Neuronal stem cell (in vitro differentiated cells): ENCODE data around the gene ZBED1.

Experiments used
- DNase-seq: peaks from one replicate; pipeline ENCODE4 v3.0.0-alpha.2; 2013; ENCODE audit warnings: low spot score
- H2AFZ ChIP-seq: one replicate; pipeline ENCODE4 v1.6.1; 2013; ENCODE audit warnings: mild to moderate bottlenecking, low read length, inconsistent platforms
- H2AK5ac ChIP-seq: 2 replicates; pipeline ENCODE4 v1.6.1; 2013; ENCODE audit warnings: low read depth, mild to moderate bottlenecking, inconsistent platforms, low read length, moderate library complexity, mixed read lengths
- H2BK120ac ChIP-seq: 2 replicates; pipeline ENCODE4 v1.6.1; 2013; ENCODE audit warnings: low read depth, mild to moderate bottlenecking, inconsistent platforms, low read length, moderate library complexity, mixed read lengths
- H2BK12ac ChIP-seq: one replicate; pipeline ENCODE4 v1.6.1; 2013; ENCODE audit warnings: low read length, inconsistent platforms
- H2BK15ac ChIP-seq: 2 replicates; pipeline ENCODE4 v1.6.1; 2013; ENCODE audit warnings: mild to moderate bottlenecking, low read length, inconsistent platforms, mixed read lengths
- H2BK5ac ChIP-seq: one replicate; pipeline ENCODE4 v1.6.1; 2013; ENCODE audit warnings: inconsistent platforms, mild to moderate bottlenecking, low read length, moderate library complexity
- H3K14ac ChIP-seq: one replicate; pipeline ENCODE4 v1.6.1; 2013; ENCODE audit warnings: low read length, inconsistent platforms
- H3K18ac ChIP-seq: 2 replicates; pipeline ENCODE4 v1.6.1; 2013; ENCODE audit warnings: low read length, inconsistent platforms
- H3K23ac ChIP-seq: 2 replicates; pipeline ENCODE4 v1.6.1; 2013; ENCODE audit warnings: low read depth, mild to moderate bottlenecking, mixed read lengths, low read length, inconsistent platforms; ENCODE audit not compliant: poor library complexity
- H3K27ac ChIP-seq: replicated peaks from 3 replicates; pipeline ENCODE4 v1.5.1; 2013; ENCODE audit warnings: low read length, inconsistent platforms
- H3K27me3 ChIP-seq, 3 experiments: 2 replicates each; pipeline ENCODE4 v1.6.1; 2013; ENCODE audit warnings: low read length in 3 of 3, mild to moderate bottlenecking in 2 of 3, inconsistent platforms in 1 of 3, low read depth in 1 of 3, mixed read lengths in 1 of 3, moderate library complexity in 1 of 3; ENCODE audit not compliant: control insufficient read depth in 3 of 3, insufficient read depth in 3 of 3
- H3K36me3 ChIP-seq, 2 donors: replicated peaks in 1 of 2; 2 replicates each; pipeline ENCODE4 v1.6.1; 2013; ENCODE audit warnings: low read length in 2 of 2; ENCODE audit not compliant: control insufficient read depth in 2 of 2, insufficient read depth in 2 of 2
- H3K4ac ChIP-seq: 2 replicates; pipeline ENCODE4 v1.6.1; 2013; ENCODE audit warnings: inconsistent platforms, mild to moderate bottlenecking, low read length, moderate library complexity
- H3K4me1 ChIP-seq, 2 donors: 1 replicate in 1 of 2; 2 replicates in 1 of 2; pipeline ENCODE4 v1.6.1; 2013; ENCODE audit warnings: low read length in 2 of 2, low read depth in 1 of 2; ENCODE audit not compliant: control insufficient read depth in 2 of 2, insufficient read depth in 1 of 2
- H3K4me2 ChIP-seq: one replicate; pipeline ENCODE4 v1.6.1; 2013; ENCODE audit warnings: mild to moderate bottlenecking, low read length, inconsistent platforms; ENCODE audit not compliant: insufficient read depth, poor library complexity, severe bottlenecking
- H3K4me3 ChIP-seq, 2 donors: 2 replicates each; pipeline ENCODE4 v1.5.1; 2013; ENCODE audit warnings: low read length in 2 of 2, mild to moderate bottlenecking in 2 of 2, inconsistent platforms in 1 of 2, moderate library complexity in 1 of 2
- H3K79me1 ChIP-seq: one replicate; pipeline ENCODE4 v1.6.1; 2013; ENCODE audit warnings: low read depth, mild to moderate bottlenecking, inconsistent platforms, low read length, moderate library complexity
- H3K9ac ChIP-seq: one replicate; pipeline ENCODE4 v1.6.1; 2013; ENCODE audit warnings: mild to moderate bottlenecking, low read depth, low read length, inconsistent platforms; ENCODE audit not compliant: poor library complexity
- H3K9me3 ChIP-seq, 2 donors: replicated peaks in 1 of 2; 2 replicates each; pipeline versions ENCODE3 to v1.6.1; 2013; ENCODE audit warnings: low read length in 2 of 2, mild to moderate bottlenecking in 2 of 2, inconsistent platforms in 1 of 2, low read depth in 1 of 2, mixed read lengths in 1 of 2, moderate library complexity in 1 of 2; ENCODE audit not compliant: control insufficient read depth in 2 of 2, insufficient read depth in 1 of 2
- H4K8ac ChIP-seq: one replicate; pipeline ENCODE4 v1.6.1; 2013; ENCODE audit warnings: low read depth, mild to moderate bottlenecking, inconsistent platforms, low read length, moderate library complexity
- H4K91ac ChIP-seq: one replicate; pipeline ENCODE4 v1.6.1; 2013; ENCODE audit warnings: low read length, low read depth, mild to moderate bottlenecking, inconsistent platforms; ENCODE audit not compliant: poor library complexity
- WGBS, 2 donors: extraction: QIAGEN DNeasy Blood & Tissue Kit; methylation state at CpG; one replicate each; pipeline ENCODE4 v1.1.7; 2013; ENCODE audit warnings: missing lambda C conversion rate in 2 of 2, mixed read lengths in 1 of 2; ENCODE audit not compliant: insufficient read length in 2 of 2, insufficient replicate concordance in 1 of 2; ENCODE audit errors: extremely low coverage in 2 of 2; 5-methylcytosine and 5-hydroxymethylcytosine counted together

Gene ZBED1

GRCh38 chrX:2501559-2502102 is 855 bp upstream of the ZBED1 start:
- Histone ChIP-seq H3K36me3 (peaks cover 0 to 14% of the 10 kb centered on the region in 2 donors), H3K79me1 (peaks cover 2% of the 10 kb centered on the region), H4K91ac (no peak overlapping the region), H3K4ac (no peak overlapping the region), H3K23ac (no peak overlapping the region), H3K27ac (no peak overlapping the region), H3K9ac (no peak overlapping the region), H3K4me1 (peaks cover 8 to 13% of the 10 kb centered on the region in 2 donors), H3K9me3 (no peaks in the 10 kb centered on the region), H2BK15ac (peak overlapping the region; percentile 38), H3K4me2 (no peak overlapping the region), H3K14ac (no peak overlapping the region), H2AFZ (no peak overlapping the region), H3K4me3 (no peak overlapping the region), H3K18ac (peak overlapping the region; percentile 91), H2AK5ac (peak overlapping the region; percentile 98), H4K8ac (no peak overlapping the region), H2BK120ac (no peak overlapping the region), H3K27me3 (no peaks in the 10 kb centered on the region), H2BK12ac (no peak overlapping the region), H2BK5ac (peak overlapping the region; percentile 66)
- no peak for DNase-seq
- no CpG with 5 or more reads among the region's 5 CpGs for WGBS, 2 donors

- H3K36me3 ChIP-seq, result peaks cover 0 to 26% of the 10 kb centered on the region in 2 donors
- H2BK15ac ChIP-seq, result peak overlapping the region; percentile 93
- H3K14ac ChIP-seq, result peak overlapping the region; percentile 94
- H3K79me1 ChIP-seq, result peaks cover 7% of the 10 kb centered on the region
- H3K4me3 ChIP-seq, result peak overlapping the region; percentile 56 to 85
- peak overlapping the region; percentile 63 for H2AK5ac ChIP-seq
- peak overlapping the region; percentile 91 for H3K9ac ChIP-seq
- H3K27ac ChIP-seq, result peak overlapping the region; percentile 39
- H4K91ac ChIP-seq, result no peak overlapping the region
- DNase-seq, result no peak
- no peak overlapping the region for H4K8ac ChIP-seq
- peaks cover 8 to 13% of the 10 kb centered on the region in 2 donors for H3K4me1 ChIP-seq
- H2BK5ac ChIP-seq, result peak overlapping the region; percentile 93
- WGBS, 2 donors, result no CpG with 5 or more reads among the region's 70 CpGs
- H2BK120ac ChIP-seq, result peak overlapping the region; percentile 61
- H3K4ac ChIP-seq, result no peak overlapping the region
- peak overlapping the region; percentile 75 for H3K4me2 ChIP-seq
- H3K27me3 ChIP-seq, result no peaks in the 10 kb centered on the region
- H2AFZ ChIP-seq, result peak overlapping the region; percentile 86
- no peaks in the 10 kb centered on the region for H3K9me3 ChIP-seq
- H3K18ac ChIP-seq, result peak overlapping the region; percentile 99
- H2BK12ac ChIP-seq, result no peak overlapping the region
- peak overlapping the region; percentile 96 for H3K23ac ChIP-seq
These were observed 529 bp downstream of the ZBED1 start for GRCh38 chrX:2500091-2500802.

GRCh38 chrX:2499507-2499906 is 1.3 kb downstream of the ZBED1 start:
- no peak overlapping the region for H3K14ac ChIP-seq
- no peak overlapping the region for H4K8ac ChIP-seq
- no peak overlapping the region for H3K23ac ChIP-seq
- no peak overlapping the region for H2BK5ac ChIP-seq
- WGBS, 2 donors, result no CpG with 5 or more reads among the region's 8 CpGs
- no peak overlapping the region for H3K18ac ChIP-seq
- peaks cover 0 to 31% of the 10 kb centered on the region in 2 donors for H3K36me3 ChIP-seq
- H2AFZ ChIP-seq, result no peak overlapping the region
- peak overlapping the region; percentile 73 for H3K27ac ChIP-seq
- H3K4me2 ChIP-seq, result no peak overlapping the region
- H3K79me1 ChIP-seq, result peaks cover 7% of the 10 kb centered on the region
- no peak overlapping the region for H4K91ac ChIP-seq
- H2BK12ac ChIP-seq, result no peak overlapping the region
- no peak overlapping the region for H2AK5ac ChIP-seq
- no peak overlapping the region for H3K4ac ChIP-seq
- no peak overlapping the region for H3K9ac ChIP-seq
- peaks cover 8 to 13% of the 10 kb centered on the region in 2 donors for H3K4me1 ChIP-seq
- DNase-seq, result no peak
- no peaks in the 10 kb centered on the region for H3K9me3 ChIP-seq
- no peaks in the 10 kb centered on the region for H3K27me3 ChIP-seq
- H2BK120ac ChIP-seq, result no peak overlapping the region
- peak overlapping the region; percentile 18 for H2BK15ac ChIP-seq
- H3K4me3 ChIP-seq, result peak overlapping the region; percentile 56 to 82

- Histone ChIP-seq H2BK15ac (no peak overlapping the region), H3K79me1 (peaks cover 7% of the 10 kb centered on the region), H2BK12ac (no peak overlapping the region), H3K14ac (no peak overlapping the region), H3K4me1 (peaks cover 8 to 13% of the 10 kb centered on the region in 2 donors), H2AK5ac (no peak overlapping the region), H2BK120ac (no peak overlapping the region), H3K23ac (no peak overlapping the region), H2BK5ac (no peak overlapping the region), H3K18ac (peak overlapping the region; percentile 55), H4K8ac (no peak overlapping the region), H3K4me2 (peak overlapping the region; percentile 47), H3K27ac (peak overlapping the region; percentile 73), H4K91ac (no peak overlapping the region), H2AFZ (peak overlapping the region; percentile 8), H3K36me3 (peaks cover 0 to 37% of the 10 kb centered on the region in 2 donors), H3K27me3 (no peaks in the 10 kb centered on the region), H3K9me3 (no peaks in the 10 kb centered on the region), H3K4ac (no peak overlapping the region), H3K9ac (no peak overlapping the region), H3K4me3 (peak overlapping the region in 1 of 2 donors; percentile 56)
- no CpG with 5 or more reads among the region's 10 CpGs for WGBS, 2 donors
- no peak for DNase-seq
These were observed 1.9 kb downstream of the ZBED1 start for GRCh38 chrX:2498781-2499302.
